GM23248 (cell line): Measurements from ENCODE around the gene RLF.

ENCODE experiments used
- EZH2 ChIP-seq: fragments of 200-600 bp; sonication (generic); IDR thresholded peaks from 2 replicates; pipeline ENCODE4 v1.6.1; 2018; ENCODE audit warnings: antibody characterized with exemption, mild to moderate bottlenecking; ENCODE audit not compliant: insufficient read depth, poor library complexity, severe bottlenecking
- EZH2phosphoT487 ChIP-seq: fragments of 200-600 bp; sonication (generic); IDR thresholded peaks from 2 replicates; pipeline ENCODE4 v1.6.1; 2018; ENCODE audit warnings: antibody characterized with exemption, moderate library complexity, mild to moderate bottlenecking, low read depth; ENCODE audit not compliant: insufficient read depth

- TF ChIP-seq EZH2phosphoT487: no peak
- TF ChIP-seq EZH2: no peak
These were observed 65.0 kb downstream of the RLF start for GRCh38 chr1:40226192-40226591.
